NCI-H510A treated with DMSO at 0.1 percent for 48 hours (cell line): ENCODE results near the gene RPS3A.
"Not testable (repeated sequence)": the region's sequence is repeated elsewhere in the genome, so short reads cannot be mapped to it uniquely, and the experiment has no call there.

Experiments used
- DNase-seq: peaks from one replicate; lab custom pipeline; 2025; lab: John Stamatoyannopoulos, UW

Gene RPS3A

GRCh38 chr4:151114986-151115385 is 15.6 kb downstream of the RPS3A start:
- no peak for DNase-seq

- peak; percentile 73 for DNase-seq
These were observed 18.0 kb downstream of the RPS3A start for GRCh38 chr4:151117371-151117962.

GRCh38 chr4:151129796-151130195 is 30.4 kb downstream of the RPS3A start:
- no peak for DNase-seq

- no peak for DNase-seq
These were observed 33.9 kb downstream of the RPS3A start for GRCh38 chr4:151133311-151133710.

- not testable (repeated sequence) for DNase-seq
These were observed 36.6 kb downstream of the RPS3A start for GRCh38 chr4:151136048-151136447.

- DNase-seq: no peak
These were observed 40.4 kb downstream of the RPS3A start for GRCh38 chr4:151139814-151140213.

- no peak for DNase-seq
These were observed 43.3 kb downstream of the RPS3A start for GRCh38 chr4:151142758-151143157.

- DNase-seq: no peak
These were observed 43.7 kb downstream of the RPS3A start for GRCh38 chr4:151143162-151143561.

- no peak for DNase-seq
These were observed 44.4 kb downstream of the RPS3A start for GRCh38 chr4:151143811-151144210.

- no peak for DNase-seq
These were observed 45.1 kb downstream of the RPS3A start for GRCh38 chr4:151144329-151145072.

- DNase-seq: no peak
These were observed 47.6 kb downstream of the RPS3A start for GRCh38 chr4:151147000-151147399.

GRCh38 chr4:151148261-151148660 is 48.8 kb downstream of the RPS3A start:
- no peak for DNase-seq

GRCh38 chr4:151150821-151151580 is 51.6 kb downstream of the RPS3A start:
- DNase-seq: no peak

GRCh38 chr4:151152028-151152427 is 52.6 kb downstream of the RPS3A start:
- no peak for DNase-seq

GRCh38 chr4:151153585-151153984 is 54.2 kb downstream of the RPS3A start:
- DNase-seq: no peak
